Activated B cell treated with CpG ODN at 0.5 μM for 24 hours (primary cell): ENCODE results near the gene FMO5. TPM values are rescaled to one million over a fixed set of nuclear protein-coding genes. Genes with fewer than 3 reads are reported as not detected.

Experiments
- ATAC-seq: fragments of 200-7000 bp; cut with Tn5 transposase; one replicate; pipeline ENCODE4 v1.10.0; 2021; ENCODE audit warnings: low read depth, mild to moderate bottlenecking, moderate library complexity
- CTCF ChIA-PET: fragments of 350-600 bp; sonication (Branson Sonifier 250); formaldehyde crosslinking; loops from one replicate; lab custom pipeline; 2021; ENCODE audit warnings: antibody characterized with exemption; lab: Charles Lee
- POLR2A ChIA-PET: fragments of 350-600 bp; sonication (Branson Sonifier 250); formaldehyde crosslinking; loops from one replicate; lab custom pipeline; 2021; ENCODE audit warnings: antibody characterized with exemption; lab: Charles Lee
- DNase-seq: peaks from one replicate; pipeline ENCODE4 v3.0.0; 2022
- H3K27ac Mint-ChIP-seq: one replicate; pipeline ENCODE4 v1.8.0; 2020; ENCODE audit warnings: mixed read lengths
- H3K27me3 Mint-ChIP-seq: one replicate; pipeline ENCODE4 v1.8.0; 2021; ENCODE audit warnings: mixed read lengths
- H3K36me3 Mint-ChIP-seq: one replicate; pipeline ENCODE4 v1.8.0; 2021; ENCODE audit warnings: low read depth, mixed read lengths
- H3K4me1 Mint-ChIP-seq: one replicate; pipeline ENCODE4 v1.8.0; 2021; ENCODE audit warnings: mixed read lengths
- H3K4me3 Mint-ChIP-seq: one replicate; pipeline ENCODE4 v1.8.0; 2020; ENCODE audit warnings: mild to moderate bottlenecking, mixed read lengths
- H3K9me3 Mint-ChIP-seq: one replicate; pipeline ENCODE4 v1.8.0; 2020; ENCODE audit warnings: mixed read lengths
- CTCF ChIP-seq: fragments of 200-600 bp; IDR thresholded peaks from one replicate; pipeline ENCODE4 v1.8.0; 2022; ENCODE audit warnings: antibody characterized with exemption, mild to moderate bottlenecking
- intact Hi-C: fragments of 100-400 bp; cut with micrococcal nuclease; formaldehyde crosslinking; loops from one replicate; pipeline ENCODE4 v1.15.1; 2024
- total RNA-seq: library from RNA; stranded (reverse); gene quantifications from 2 replicates; pipeline ENCODE4 v1.2.3, GENCODE V29; 2022

The FMO5 gene
- total RNA-seq, 1 donor from 2014 or later = 1.8 TPM

DNA sequence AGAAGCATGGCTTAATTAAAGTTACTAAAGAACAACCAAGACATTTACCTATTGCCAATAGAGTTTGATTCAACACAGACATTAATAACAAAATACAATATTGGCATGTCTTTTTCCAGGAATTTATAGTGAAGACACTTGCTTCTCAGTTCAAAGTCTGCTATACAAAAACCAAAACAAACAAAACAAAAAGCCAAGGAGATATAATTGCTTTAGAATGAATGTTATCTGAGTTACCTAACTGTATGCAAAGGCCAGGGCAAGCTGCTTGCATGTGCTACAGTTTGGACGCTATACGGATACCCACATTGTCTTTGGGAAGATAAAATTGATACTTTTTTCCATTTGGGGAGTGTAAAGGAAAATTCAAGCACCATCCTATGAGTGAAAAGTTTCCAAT, 13.6 kb downstream of the FMO5 start:
- DNase-seq (no peak), ATAC-seq (no peak)
- Mint-ChIP-seq H3K9me3 (no peaks in the 10 kb centered on the region), H3K27me3 (no peaks in the 10 kb centered on the region), H3K36me3 (peaks cover 10% of the 10 kb centered on the region), H3K4me1 (peaks cover 26% of the 10 kb centered on the region), H3K27ac (no peak overlapping the region), H3K4me3 (no peak overlapping the region)
- intact Hi-C loops = no loop called here
- ChIA-PET CTCF (interaction anchor here (0.7 kb wide), 1 partner anchor 38 kb away, joined by 3 read pairs; no protein-coding TSS in a partner anchor), POLR2A (no interaction called here)
- no peak for TF ChIP-seq CTCF

DNA sequence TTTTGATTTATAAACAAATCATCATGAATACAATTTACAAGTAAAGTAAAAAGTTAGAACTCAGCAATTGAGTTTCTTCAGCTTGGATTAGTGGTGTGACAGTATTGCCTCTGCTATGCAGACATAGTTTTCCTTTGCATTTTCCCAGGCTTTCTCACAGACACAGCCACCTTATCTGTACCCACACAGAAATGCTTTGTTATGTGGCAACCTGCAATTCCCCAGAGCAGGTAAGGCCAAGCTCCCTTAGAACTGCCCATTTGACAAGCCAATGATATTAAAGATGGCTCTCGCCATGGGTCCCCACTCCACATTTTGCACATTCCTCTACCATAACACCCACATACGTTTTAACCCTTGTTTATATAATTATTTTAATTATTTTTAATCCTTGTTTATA, 14.2 kb downstream of the FMO5 start:
- ChIA-PET CTCF (interaction anchor here (0.7 kb wide), 1 partner anchor 38 kb away, joined by 3 read pairs; no protein-coding TSS in a partner anchor), POLR2A (no interaction called here)
- H3K4me3 Mint-ChIP-seq = no peak overlapping the region
- peaks cover 10% of the 10 kb centered on the region for H3K36me3 Mint-ChIP-seq
- DNase-seq (no peak), ATAC-seq (no peak)
- intact Hi-C loops = no loop called here
- H3K27ac Mint-ChIP-seq = no peak overlapping the region
- H3K27me3 Mint-ChIP-seq = no peaks in the 10 kb centered on the region
- H3K4me1 Mint-ChIP-seq = peaks cover 26% of the 10 kb centered on the region
- no peak for TF ChIP-seq CTCF
- H3K9me3 Mint-ChIP-seq = no peaks in the 10 kb centered on the region

- intact Hi-C loops = no loop called here
- POLR2A ChIA-PET = no interaction called here
- CTCF ChIA-PET = no interaction called here
- ATAC-seq = no peak
- Mint-ChIP-seq H3K27ac (no peak overlapping the region), H3K36me3 (peaks cover 10% of the 10 kb centered on the region), H3K27me3 (no peaks in the 10 kb centered on the region), H3K4me1 (peaks cover 18% of the 10 kb centered on the region), H3K9me3 (no peaks in the 10 kb centered on the region), H3K4me3 (no peak overlapping the region)
- TF ChIP-seq CTCF = no peak
- DNase-seq = no peak
These were observed 15.0 kb downstream of the FMO5 start for GRCh38 chr1:147209825-147210821.

DNA sequence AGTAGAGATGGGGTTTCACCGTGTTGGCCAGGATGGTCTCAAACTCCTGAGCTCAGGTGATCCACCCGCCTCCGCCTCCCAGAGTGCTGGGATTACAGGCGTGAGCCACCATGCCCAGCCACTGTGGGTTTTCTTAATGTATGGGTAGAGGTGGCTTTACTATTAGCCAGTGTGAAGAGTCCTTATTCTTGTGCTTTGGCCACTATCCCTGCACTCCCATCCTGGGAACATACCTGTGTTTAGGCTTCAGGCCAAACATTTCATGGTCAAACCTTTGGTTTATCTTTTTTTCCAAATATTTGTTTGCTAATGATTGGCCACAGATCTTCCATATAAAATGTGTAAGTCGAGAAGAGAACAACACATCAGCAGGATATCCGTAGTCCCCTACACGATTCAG, 16.5 kb downstream of the FMO5 start:
- no peak for DNase-seq
- no peak for ATAC-seq
- Mint-ChIP-seq H3K4me3 (no peak overlapping the region), H3K27ac (no peak overlapping the region), H3K9me3 (no peaks in the 10 kb centered on the region), H3K4me1 (peaks cover 20% of the 10 kb centered on the region), H3K27me3 (no peaks in the 10 kb centered on the region), H3K36me3 (peaks cover 10% of the 10 kb centered on the region)
- CTCF ChIA-PET = no interaction called here
- POLR2A ChIA-PET = interaction anchor here (0.6 kb wide), 1 partner anchor 19 kb away, joined by 5 read pairs; no protein-coding TSS in a partner anchor
- no peak for TF ChIP-seq CTCF
- intact Hi-C loops = no loop called here

DNA sequence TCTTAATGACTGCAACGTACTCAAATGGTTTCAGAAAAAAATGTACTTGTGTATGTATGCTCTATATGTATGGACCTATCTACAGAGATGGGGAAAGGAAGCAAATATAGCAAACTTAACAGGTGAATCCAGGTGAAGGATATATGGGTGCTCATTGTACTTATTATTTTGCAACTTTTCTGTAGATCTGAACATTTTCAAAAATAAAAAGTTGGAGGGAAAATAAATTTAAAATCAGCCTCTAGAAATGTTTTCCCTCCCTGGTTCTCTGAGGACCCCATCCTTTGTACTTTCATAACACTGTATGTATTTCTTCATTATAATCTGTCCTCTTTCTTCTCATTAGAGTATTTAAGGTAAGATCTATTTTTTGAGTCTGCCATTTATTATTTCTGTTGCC, 17.9 kb downstream of the FMO5 start:
- no peak overlapping the region for H3K4me3 Mint-ChIP-seq
- no peak for TF ChIP-seq CTCF
- H3K36me3 Mint-ChIP-seq = peaks cover 8% of the 10 kb centered on the region
- intact Hi-C loops = no loop called here
- CTCF ChIA-PET = no interaction called here
- H3K27ac Mint-ChIP-seq = no peak overlapping the region
- DNase-seq = no peak
- H3K27me3 Mint-ChIP-seq = no peaks in the 10 kb centered on the region
- no peaks in the 10 kb centered on the region for H3K9me3 Mint-ChIP-seq
- no peak for ATAC-seq
- POLR2A ChIA-PET = no interaction called here
- H3K4me1 Mint-ChIP-seq = peaks cover 27% of the 10 kb centered on the region
